ENCODE results near the gene AKT3.

DNA sequence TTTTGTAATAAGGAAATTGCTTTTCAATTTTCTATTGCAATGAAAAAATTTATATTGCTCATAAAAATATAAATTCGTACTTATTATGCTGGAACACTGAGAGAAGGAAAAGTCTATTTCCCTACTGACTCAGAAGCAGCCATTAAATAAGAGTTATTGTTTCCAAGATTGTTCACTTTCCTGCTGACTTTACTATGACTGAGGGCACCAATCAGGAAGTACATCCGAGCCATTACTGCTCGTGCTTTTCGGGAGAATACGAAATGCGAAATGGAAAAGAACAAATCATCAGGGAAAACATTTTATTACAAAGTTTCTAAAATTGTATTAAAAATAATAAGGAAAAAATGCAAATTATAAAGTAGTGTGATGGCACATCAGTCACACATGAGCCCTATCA is 204.8 kb downstream of the AKT3 start:
- TF ChIP-seq POLR2AphosphoS5 (IDR thresholded peaks at IDR 0.05; ENCODE audit: low read depth) (no peak), CTCF (conservative IDR thresholded peaks at IDR 0.05; ENCODE audit: low read depth in 2 of 2) (no peak), EZH2 (IDR thresholded peaks at IDR 0.05; ENCODE audit: low read depth, unreplicated experiment) (no peak), EZH2phosphoT487 (IDR thresholded peaks at IDR 0.05; ENCODE audit: unreplicated experiment) (no peak), REST (IDR thresholded peaks at IDR 0.05; ENCODE audit: unreplicated experiment) (no peak)

All from GM23338 (cell line).